A673 (cell line): ENCODE data around the gene IL18R1.

Experiments used
- EZH2 ChIP-seq: fragments of 200-600 bp; sonication (generic); IDR thresholded peaks from 2 replicates; pipeline ENCODE4 v1.6.1; 2017; ENCODE audit warnings: borderline replicate concordance, low read depth, mild to moderate bottlenecking, mixed read lengths, antibody characterized with exemption, low read length; ENCODE audit not compliant: poor library complexity, severe bottlenecking
- TF ChIP-seq, protein P1 (sequence below): fragments of 300-800, 200-600 bp; sonication (generic); conservative IDR thresholded peaks from 2 replicates; pipeline ENCODE4 v1.5.1; 2017; ENCODE audit warnings: low read depth, mild to moderate bottlenecking, antibody characterized with exemption, low read length, moderate library complexity, mixed read lengths

DNA sequence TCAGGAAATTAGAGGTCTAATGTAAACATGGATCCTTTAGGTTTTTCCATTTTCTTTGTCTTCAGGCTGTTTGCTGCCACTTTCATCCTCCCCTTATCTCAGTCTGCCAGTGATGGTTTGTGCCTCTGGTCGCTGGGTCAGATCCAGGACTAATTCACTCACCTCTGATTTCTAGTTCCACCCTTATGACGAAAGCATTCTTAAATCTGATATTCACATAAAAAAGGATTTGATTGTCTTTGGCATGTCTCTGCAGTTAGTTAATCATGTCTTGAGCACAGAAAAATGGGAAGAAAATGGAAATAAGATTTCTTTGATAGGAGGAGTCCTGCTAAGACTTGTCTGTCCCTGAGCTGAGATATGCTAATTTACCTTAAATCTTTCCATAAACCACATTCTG lies 39.7 kb upstream of the IL18R1 start:
- TF ChIP-seq, protein P1, sequence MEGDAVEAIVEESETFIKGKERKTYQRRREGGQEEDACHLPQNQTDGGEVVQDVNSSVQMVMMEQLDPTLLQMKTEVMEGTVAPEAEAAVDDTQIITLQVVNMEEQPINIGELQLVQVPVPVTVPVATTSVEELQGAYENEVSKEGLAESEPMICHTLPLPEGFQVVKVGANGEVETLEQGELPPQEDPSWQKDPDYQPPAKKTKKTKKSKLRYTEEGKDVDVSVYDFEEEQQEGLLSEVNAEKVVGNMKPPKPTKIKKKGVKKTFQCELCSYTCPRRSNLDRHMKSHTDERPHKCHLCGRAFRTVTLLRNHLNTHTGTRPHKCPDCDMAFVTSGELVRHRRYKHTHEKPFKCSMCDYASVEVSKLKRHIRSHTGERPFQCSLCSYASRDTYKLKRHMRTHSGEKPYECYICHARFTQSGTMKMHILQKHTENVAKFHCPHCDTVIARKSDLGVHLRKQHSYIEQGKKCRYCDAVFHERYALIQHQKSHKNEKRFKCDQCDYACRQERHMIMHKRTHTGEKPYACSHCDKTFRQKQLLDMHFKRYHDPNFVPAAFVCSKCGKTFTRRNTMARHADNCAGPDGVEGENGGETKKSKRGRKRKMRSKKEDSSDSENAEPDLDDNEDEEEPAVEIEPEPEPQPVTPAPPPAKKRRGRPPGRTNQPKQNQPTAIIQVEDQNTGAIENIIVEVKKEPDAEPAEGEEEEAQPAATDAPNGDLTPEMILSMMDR = no peak
- TF ChIP-seq EZH2 = no peak
